HG03097 (cell line): ENCODE measurements around the gene FBXO31.
"Not testable (repeated sequence)": the region's sequence is repeated elsewhere in the genome, so short reads cannot be mapped to it uniquely, and the experiment has no call there.

Experiments
- ATAC-seq: cut with Tn5 transposase; IDR thresholded peaks from one replicate; pipeline ENCODE4 v1.9.1; 2021; ENCODE audit not compliant: unreplicated experiment, low FRiP score

The FBXO31 gene

GRCh38 chr16:87387942-87388817, 4.6 kb upstream of the FBXO31 start:
- peak; percentile 49 for ATAC-seq

- ATAC-seq: not testable (repeated sequence)
These were observed 1.2 kb upstream of the FBXO31 start for GRCh38 chr16:87384875-87385167.

GRCh38 chr16:87384162-87384874, 742 bp upstream of the FBXO31 start:
- ATAC-seq: peak; percentile 6

GRCh38 chr16:87382023-87382785, 1.4 kb downstream of the FBXO31 start:
- no peak for ATAC-seq

- no peak for ATAC-seq
These were observed 2.7 kb downstream of the FBXO31 start for GRCh38 chr16:87380881-87381280.

GRCh38 chr16:87380403-87380802, 3.2 kb downstream of the FBXO31 start:
- no peak for ATAC-seq

GRCh38 chr16:87379312-87379752, 4.2 kb downstream of the FBXO31 start:
- not testable (repeated sequence) for ATAC-seq

- no peak for ATAC-seq
These were observed 6.9 kb downstream of the FBXO31 start for GRCh38 chr16:87376660-87377059.

- no peak for ATAC-seq
These were observed 8.0 kb downstream of the FBXO31 start for GRCh38 chr16:87375426-87376135.

GRCh38 chr16:87374313-87374712, 9.3 kb downstream of the FBXO31 start:
- no peak for ATAC-seq

GRCh38 chr16:87372305-87372704, 11.3 kb downstream of the FBXO31 start:
- ATAC-seq: no peak

GRCh38 chr16:87371261-87371866, 12.2 kb downstream of the FBXO31 start:
- no peak for ATAC-seq

- ATAC-seq: no peak
These were observed 13.5 kb downstream of the FBXO31 start for GRCh38 chr16:87369796-87370719.

- ATAC-seq: no peak
These were observed 14.3 kb downstream of the FBXO31 start for GRCh38 chr16:87369117-87369765.

GRCh38 chr16:87368029-87368770, 15.4 kb downstream of the FBXO31 start:
- no peak for ATAC-seq

- no peak for ATAC-seq
These were observed 16.0 kb downstream of the FBXO31 start for GRCh38 chr16:87367529-87367928.

- no peak for ATAC-seq
These were observed 16.6 kb downstream of the FBXO31 start for GRCh38 chr16:87366930-87367329.

GRCh38 chr16:87366288-87366687, 17.3 kb downstream of the FBXO31 start:
- ATAC-seq: no peak
